Retina (tissue), 1 donor: Measurements from ENCODE around the gene CACNA2D3.
"Not testable (repeated sequence)": the region's sequence is repeated elsewhere in the genome, so short reads cannot be mapped to it uniquely, and the experiment has no call there.

ENCODE experiments used
- DNase-seq: peaks from one replicate; pipeline ENCODE4 v3.0.0-alpha.2; 2016

The CACNA2D3 gene

GRCh38 chr3:54599716-54600115 lies 477.4 kb downstream of the CACNA2D3 start:
- DNase-seq = no peak

- DNase-seq = peak; percentile 60
These were observed 478.3 kb downstream of the CACNA2D3 start for GRCh38 chr3:54600441-54601204.

- DNase-seq = no peak
These were observed 482.1 kb downstream of the CACNA2D3 start for GRCh38 chr3:54604495-54604894.

- no peak for DNase-seq
These were observed 485.7 kb downstream of the CACNA2D3 start for GRCh38 chr3:54608041-54608440.

GRCh38 chr3:54619053-54619452 lies 496.7 kb downstream of the CACNA2D3 start:
- no peak for DNase-seq

GRCh38 chr3:54619531-54619930 lies 497.2 kb downstream of the CACNA2D3 start:
- no peak for DNase-seq

- DNase-seq = peak; percentile 49
These were observed 498.8 kb downstream of the CACNA2D3 start for GRCh38 chr3:54621184-54621583.

- no peak for DNase-seq
These were observed 500.3 kb downstream of the CACNA2D3 start for GRCh38 chr3:54622678-54623077.

GRCh38 chr3:54625805-54626787 lies 503.7 kb downstream of the CACNA2D3 start:
- DNase-seq = no peak

- no peak for DNase-seq
These were observed 506.6 kb downstream of the CACNA2D3 start for GRCh38 chr3:54628888-54629441.

GRCh38 chr3:54630101-54630623 lies 507.8 kb downstream of the CACNA2D3 start:
- DNase-seq = no peak

- DNase-seq = not testable (repeated sequence)
These were observed 508.6 kb downstream of the CACNA2D3 start for GRCh38 chr3:54631001-54631400.

- DNase-seq = no peak
These were observed 509.4 kb downstream of the CACNA2D3 start for GRCh38 chr3:54631516-54632325.

GRCh38 chr3:54632326-54632665 lies 509.9 kb downstream of the CACNA2D3 start:
- DNase-seq = no peak

- no peak for DNase-seq
These were observed 510.5 kb downstream of the CACNA2D3 start for GRCh38 chr3:54632834-54633233.

- no peak for DNase-seq
These were observed 511.2 kb downstream of the CACNA2D3 start for GRCh38 chr3:54633444-54634121.

GRCh38 chr3:54634122-54634469 lies 511.7 kb downstream of the CACNA2D3 start:
- no peak for DNase-seq

- not testable (repeated sequence) for DNase-seq
These were observed 517.5 kb downstream of the CACNA2D3 start for GRCh38 chr3:54639790-54640372.

- no peak for DNase-seq
These were observed 519.1 kb downstream of the CACNA2D3 start for GRCh38 chr3:54641226-54642014.

GRCh38 chr3:54642147-54642546 lies 519.8 kb downstream of the CACNA2D3 start:
- no peak for DNase-seq

- DNase-seq = no peak
These were observed 525.4 kb downstream of the CACNA2D3 start for GRCh38 chr3:54647721-54648120.
